Esophagus squamous epithelium (tissue), 4 donors: Measurements from ENCODE around the gene NCKAP5.
"Not testable (repeated sequence)": the region's sequence is repeated elsewhere in the genome, so short reads cannot be mapped to it uniquely, and the experiment has no call there.

ENCODE experiments used
- POLR2A ChIP-seq, 4 donors: fragments of 450-650 bp; IDR thresholded peaks; one replicate each; pipeline ENCODE4 v1.6.1; 2017; ENCODE audit warnings: antibody characterized with exemption in 4 of 4, mild to moderate bottlenecking in 4 of 4, moderate library complexity in 3 of 4
- TF ChIP-seq, protein P1 (sequence below), 6 experiments: fragments of 450-650 bp in 4 of 6; fragments of 200-600 bp in 2 of 6; sonication (generic) in 2 of 6; IDR thresholded peaks; one replicate each; pipeline ENCODE4 v1.5.1; 2016 to 2019; ENCODE audit warnings: antibody characterized with exemption in 6 of 6, mild to moderate bottlenecking in 4 of 6, moderate library complexity in 4 of 6

DNA sequence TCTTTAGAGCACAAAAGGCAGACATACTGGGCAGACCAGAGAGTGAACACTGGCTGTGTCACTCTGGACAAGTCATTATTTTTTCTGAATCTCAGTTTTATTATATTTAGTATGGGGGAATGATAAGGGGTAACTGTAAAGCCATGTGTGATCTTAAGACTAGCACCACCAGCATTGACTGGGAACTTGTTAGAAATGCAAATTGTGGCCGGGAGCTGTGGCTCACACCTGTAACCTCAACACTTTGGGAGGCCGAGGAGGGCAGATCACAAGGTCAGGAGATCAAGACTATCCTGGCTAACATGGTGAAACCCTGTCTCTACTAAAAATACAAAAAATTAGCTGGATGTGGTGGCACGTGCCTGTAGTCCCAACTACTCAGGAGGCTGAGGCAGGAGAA is 869.9 kb downstream of the NCKAP5 start:
- TF ChIP-seq, protein P1, sequence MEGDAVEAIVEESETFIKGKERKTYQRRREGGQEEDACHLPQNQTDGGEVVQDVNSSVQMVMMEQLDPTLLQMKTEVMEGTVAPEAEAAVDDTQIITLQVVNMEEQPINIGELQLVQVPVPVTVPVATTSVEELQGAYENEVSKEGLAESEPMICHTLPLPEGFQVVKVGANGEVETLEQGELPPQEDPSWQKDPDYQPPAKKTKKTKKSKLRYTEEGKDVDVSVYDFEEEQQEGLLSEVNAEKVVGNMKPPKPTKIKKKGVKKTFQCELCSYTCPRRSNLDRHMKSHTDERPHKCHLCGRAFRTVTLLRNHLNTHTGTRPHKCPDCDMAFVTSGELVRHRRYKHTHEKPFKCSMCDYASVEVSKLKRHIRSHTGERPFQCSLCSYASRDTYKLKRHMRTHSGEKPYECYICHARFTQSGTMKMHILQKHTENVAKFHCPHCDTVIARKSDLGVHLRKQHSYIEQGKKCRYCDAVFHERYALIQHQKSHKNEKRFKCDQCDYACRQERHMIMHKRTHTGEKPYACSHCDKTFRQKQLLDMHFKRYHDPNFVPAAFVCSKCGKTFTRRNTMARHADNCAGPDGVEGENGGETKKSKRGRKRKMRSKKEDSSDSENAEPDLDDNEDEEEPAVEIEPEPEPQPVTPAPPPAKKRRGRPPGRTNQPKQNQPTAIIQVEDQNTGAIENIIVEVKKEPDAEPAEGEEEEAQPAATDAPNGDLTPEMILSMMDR (IDR thresholded peaks at IDR 0.05), result not testable (repeated sequence)
- TF ChIP-seq POLR2A (IDR thresholded peaks at IDR 0.05), result not testable (repeated sequence)
